ENCODE measurements around the gene C8A. TPM values are rescaled to one million over a fixed set of nuclear protein-coding genes. Genes with fewer than 3 reads are reported as not detected.

C8A gene
- total and polyA plus RNA-seq, 2 of the 8 experiments (the other 6 are each of a cell fraction or from before 2014, with no cell fraction given), result not detected

- Histone ChIP-seq H3K27ac (ENCODE audit: low read depth, low read length) (no peak overlapping the region), H3K4me3 (ENCODE audit: extremely low read depth in 1 of 4, insufficient read depth in 2 of 4, low read depth in 3 of 4, low read length in 4 of 4) (no peak overlapping the region), H2AK5ac (ENCODE audit: low read depth, low read length) (no peak overlapping the region), H2AFZ (ENCODE audit: low read length) (no peak overlapping the region), H4K8ac (ENCODE audit: extremely low read depth, insufficient read depth, low read length) (no peak overlapping the region), H3K18ac (ENCODE audit: extremely low read depth, low read length) (no peak overlapping the region), H4K20me1 (replicated peaks in 1 of 2; ENCODE audit: control insufficient read depth in 1 of 2, insufficient read depth in 2 of 2, low read length in 2 of 2) (no peaks in the 10 kb centered on the region), H3K4me2 (ENCODE audit: insufficient read depth in 1 of 2, low read depth in 2 of 2, low read length in 2 of 2) (no peak overlapping the region), H2BK20ac (ENCODE audit: low read length) (no peak overlapping the region), H3K27me3 (replicated peaks in 1 of 4; ENCODE audit: control insufficient read depth in 3 of 4, extremely low read depth in 1 of 4, insufficient read depth in 3 of 4, low read length in 3 of 4) (no peaks in the 10 kb centered on the region), H2BK12ac (ENCODE audit: low read depth, low read length) (no peak overlapping the region), H4K5ac (ENCODE audit: insufficient read length, low read depth, low read length) (no peak overlapping the region), H2BK5ac (ENCODE audit: low read depth, low read length) (no peak overlapping the region), H3K9ac (replicated peaks in 1 of 4; ENCODE audit: extremely low read depth in 1 of 4, low read depth in 3 of 4, low read length in 3 of 4) (no peak overlapping the region), H3K4ac (replicated peaks; ENCODE audit: insufficient read length, low read depth, low read length) (no peak overlapping the region), H3K79me1 (ENCODE audit: low read depth, low read length) (no peaks in the 10 kb centered on the region), H2BK15ac (ENCODE audit: low read length) (no peak overlapping the region), H2BK120ac (replicated peaks; ENCODE audit: low read depth, low read length) (no peak overlapping the region), H3K23me2 (ENCODE audit: low read depth, low read length) (no peaks in the 10 kb centered on the region), H3K36me3 (ENCODE audit: control insufficient read depth in 2 of 4, insufficient read depth in 4 of 4, low read length in 3 of 4) (no peaks in the 10 kb centered on the region; a peak in 1 of 8 replicates), H3K56ac (replicated peaks; ENCODE audit: insufficient read length, low read depth, low read length) (no peak overlapping the region), H3K9me3 (ENCODE audit: insufficient read depth in 2 of 2, low read depth in 1 of 2, low read length in 1 of 2) (no peaks in the 10 kb centered on the region), H3K4me1 (replicated peaks in 1 of 4; ENCODE audit: control insufficient read depth in 3 of 4, insufficient read depth in 4 of 4, low read length in 3 of 4) (no peaks in the 10 kb centered on the region), H3K14ac (ENCODE audit: insufficient read length) (no peak overlapping the region), H3K23ac (ENCODE audit: insufficient read length) (no peak overlapping the region), H4K91ac (replicated peaks; ENCODE audit: insufficient read length, low read length) (no peak overlapping the region), H3K79me2 (ENCODE audit: control insufficient read depth in 1 of 2, insufficient read depth in 2 of 2, low read length in 2 of 2) (no peaks in the 10 kb centered on the region)
- FAIRE-seq, result no peak
- POLR2A ChIA-PET (ENCODE audit: partially characterized antibody), result no interaction called here
- no peak for DNase-seq (ENCODE audit: low read depth in 1 of 2, low spot score in 2 of 2)
- 77% methylated on average over 3 of the region's 3 CpGs; no CpG with 5 or more reads in 1 of the 2 experiments for WGBS, 2 experiments (ENCODE audit: extremely low coverage in 1 of 2, insufficient coverage in 1 of 2, insufficient read length in 1 of 2, insufficient replicate concordance in 2 of 2, low coverage in 1 of 2, low lambda C conversion rate in 2 of 2, missing lambda C conversion rate in 1 of 2)
- CTCF ChIA-PET (ENCODE audit: partially characterized antibody), result no interaction called here
- no peak for TF ChIP-seq RNF2 (IDR thresholded peaks at IDR 0.05; ENCODE audit: borderline replicate concordance, low read depth, low read length, missing control alignments, poor library complexity, severe bottlenecking)
- TF ChIP-seq, protein P1, sequence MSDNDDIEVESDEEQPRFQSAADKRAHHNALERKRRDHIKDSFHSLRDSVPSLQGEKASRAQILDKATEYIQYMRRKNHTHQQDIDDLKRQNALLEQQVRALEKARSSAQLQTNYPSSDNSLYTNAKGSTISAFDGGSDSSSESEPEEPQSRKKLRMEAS (IDR thresholded peaks at IDR 0.05), result no peak
Observed at GRCh38 chr1:56863265-56863992, 8.8 kb downstream of the C8A start.

Data from H1 (cell line).